ENCODE measurements around the gene KCNQ5. TPM values are rescaled to one million over a fixed set of nuclear protein-coding genes. Genes with fewer than 3 reads are reported as not detected.

Gene KCNQ5
- total RNA-seq, 1 donor from 2014 or later: 1.7 TPM

DNA sequence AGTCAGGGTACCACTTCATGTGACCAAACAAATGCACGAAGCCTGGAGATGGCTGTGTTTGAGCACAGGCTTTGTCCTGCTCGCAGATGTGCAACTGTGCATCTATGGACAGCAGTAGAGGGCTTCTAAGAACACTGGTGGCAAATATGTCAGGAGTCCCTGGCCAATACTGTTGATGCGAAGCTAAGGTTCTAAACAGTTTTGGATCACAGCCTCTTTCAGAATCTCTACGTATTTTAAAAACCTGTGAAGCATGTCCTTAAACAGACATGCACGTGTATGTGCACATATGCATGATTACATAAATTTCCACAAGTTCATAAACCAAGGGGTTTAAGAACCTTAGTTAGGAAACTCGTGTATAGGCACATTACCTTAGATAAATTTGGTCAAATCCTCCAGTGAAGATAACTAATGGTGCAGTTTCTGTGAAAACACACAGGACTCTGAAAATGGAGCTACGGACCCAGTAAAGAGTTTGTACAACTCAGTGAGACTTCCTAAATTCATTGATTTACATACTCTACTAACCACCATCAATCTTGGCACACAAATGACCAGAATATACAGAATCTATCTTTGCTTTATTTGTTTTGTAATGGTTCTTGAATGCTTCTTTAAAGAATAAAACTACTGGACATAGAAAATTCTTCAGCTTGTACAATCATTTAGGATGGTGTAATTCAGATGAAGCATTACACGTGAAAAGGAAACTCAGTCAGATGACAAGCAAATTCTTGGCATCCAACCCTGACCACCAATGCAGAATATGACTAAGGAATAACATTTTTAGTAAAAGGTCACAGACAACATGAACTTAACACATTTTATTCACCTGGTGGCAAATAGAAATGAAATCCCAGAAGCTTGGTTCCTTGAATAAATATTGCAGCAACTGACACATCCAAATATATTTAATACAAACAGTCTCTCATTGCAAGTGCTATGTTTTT lies 27.4 kb downstream of the KCNQ5 start:
- peak; percentile 66 for DNase-seq (ENCODE audit: low read depth)
- no peak overlapping the region for H3K4me3 ChIP-seq (ENCODE audit: low read depth, low read length)
- TF ChIP-seq, protein P1, sequence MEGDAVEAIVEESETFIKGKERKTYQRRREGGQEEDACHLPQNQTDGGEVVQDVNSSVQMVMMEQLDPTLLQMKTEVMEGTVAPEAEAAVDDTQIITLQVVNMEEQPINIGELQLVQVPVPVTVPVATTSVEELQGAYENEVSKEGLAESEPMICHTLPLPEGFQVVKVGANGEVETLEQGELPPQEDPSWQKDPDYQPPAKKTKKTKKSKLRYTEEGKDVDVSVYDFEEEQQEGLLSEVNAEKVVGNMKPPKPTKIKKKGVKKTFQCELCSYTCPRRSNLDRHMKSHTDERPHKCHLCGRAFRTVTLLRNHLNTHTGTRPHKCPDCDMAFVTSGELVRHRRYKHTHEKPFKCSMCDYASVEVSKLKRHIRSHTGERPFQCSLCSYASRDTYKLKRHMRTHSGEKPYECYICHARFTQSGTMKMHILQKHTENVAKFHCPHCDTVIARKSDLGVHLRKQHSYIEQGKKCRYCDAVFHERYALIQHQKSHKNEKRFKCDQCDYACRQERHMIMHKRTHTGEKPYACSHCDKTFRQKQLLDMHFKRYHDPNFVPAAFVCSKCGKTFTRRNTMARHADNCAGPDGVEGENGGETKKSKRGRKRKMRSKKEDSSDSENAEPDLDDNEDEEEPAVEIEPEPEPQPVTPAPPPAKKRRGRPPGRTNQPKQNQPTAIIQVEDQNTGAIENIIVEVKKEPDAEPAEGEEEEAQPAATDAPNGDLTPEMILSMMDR (conservative IDR thresholded peaks at IDR 0.05; ENCODE audit: low read depth, low read length): no peak

DNA sequence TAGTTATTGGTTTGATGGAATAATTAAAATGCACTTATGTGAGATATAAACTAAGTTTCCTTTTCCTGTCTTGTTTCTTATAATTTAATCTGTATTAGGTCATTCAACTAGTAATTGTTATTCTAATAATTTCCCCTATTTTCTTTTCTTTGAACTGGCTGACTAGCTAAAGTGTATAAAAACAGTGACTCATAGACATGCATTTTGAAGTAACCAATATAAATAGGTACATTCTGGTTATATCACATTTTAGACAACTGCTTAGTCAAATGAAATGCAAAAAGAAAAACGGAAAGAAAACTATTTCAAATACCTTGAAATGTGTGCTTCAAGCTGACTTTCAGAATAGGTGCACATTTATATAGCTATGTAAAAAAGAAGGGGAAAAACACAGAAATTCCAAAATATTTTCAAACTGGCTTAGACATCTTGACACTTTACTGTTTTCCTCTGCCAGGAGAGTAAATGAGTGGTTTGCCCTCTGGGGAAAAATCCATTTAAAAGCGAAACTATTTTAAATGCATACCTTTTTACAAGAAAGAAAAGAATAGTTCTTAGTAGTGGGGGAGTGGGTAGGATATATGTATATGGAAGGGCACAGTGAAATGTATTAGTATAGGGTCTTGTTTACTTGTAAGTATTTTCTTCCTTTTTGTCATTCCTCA lies 28.3 kb downstream of the KCNQ5 start:
- no peak overlapping the region for H3K4me3 ChIP-seq (ENCODE audit: low read depth, low read length)
- TF ChIP-seq, protein P1 (conservative IDR thresholded peaks at IDR 0.05; ENCODE audit: low read depth, low read length): no peak
- no peak for DNase-seq (ENCODE audit: low read depth)

DNA sequence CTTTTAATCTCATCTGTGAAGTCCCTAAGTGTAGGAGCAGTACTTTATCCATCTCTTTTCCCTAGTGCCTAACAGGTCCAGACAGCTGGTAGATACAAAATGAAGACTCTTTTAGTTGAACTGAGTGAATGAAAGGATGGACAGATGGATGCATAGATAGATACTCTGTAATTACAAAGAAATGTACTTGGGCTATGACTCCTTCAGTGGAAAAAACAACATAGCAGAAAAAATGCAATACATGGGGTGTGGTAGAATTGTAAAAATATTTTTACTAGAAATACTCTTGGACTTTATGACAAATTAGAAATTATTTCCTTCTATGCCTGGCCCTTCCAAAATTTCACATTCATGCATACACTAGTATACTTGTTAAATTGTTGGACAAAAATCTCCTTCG lies 29.3 kb downstream of the KCNQ5 start:
- no peak overlapping the region for H3K4me3 ChIP-seq (ENCODE audit: low read depth, low read length)
- DNase-seq (ENCODE audit: low read depth): no peak
- TF ChIP-seq, protein P1 (conservative IDR thresholded peaks at IDR 0.05; ENCODE audit: low read depth, low read length): no peak

DNA sequence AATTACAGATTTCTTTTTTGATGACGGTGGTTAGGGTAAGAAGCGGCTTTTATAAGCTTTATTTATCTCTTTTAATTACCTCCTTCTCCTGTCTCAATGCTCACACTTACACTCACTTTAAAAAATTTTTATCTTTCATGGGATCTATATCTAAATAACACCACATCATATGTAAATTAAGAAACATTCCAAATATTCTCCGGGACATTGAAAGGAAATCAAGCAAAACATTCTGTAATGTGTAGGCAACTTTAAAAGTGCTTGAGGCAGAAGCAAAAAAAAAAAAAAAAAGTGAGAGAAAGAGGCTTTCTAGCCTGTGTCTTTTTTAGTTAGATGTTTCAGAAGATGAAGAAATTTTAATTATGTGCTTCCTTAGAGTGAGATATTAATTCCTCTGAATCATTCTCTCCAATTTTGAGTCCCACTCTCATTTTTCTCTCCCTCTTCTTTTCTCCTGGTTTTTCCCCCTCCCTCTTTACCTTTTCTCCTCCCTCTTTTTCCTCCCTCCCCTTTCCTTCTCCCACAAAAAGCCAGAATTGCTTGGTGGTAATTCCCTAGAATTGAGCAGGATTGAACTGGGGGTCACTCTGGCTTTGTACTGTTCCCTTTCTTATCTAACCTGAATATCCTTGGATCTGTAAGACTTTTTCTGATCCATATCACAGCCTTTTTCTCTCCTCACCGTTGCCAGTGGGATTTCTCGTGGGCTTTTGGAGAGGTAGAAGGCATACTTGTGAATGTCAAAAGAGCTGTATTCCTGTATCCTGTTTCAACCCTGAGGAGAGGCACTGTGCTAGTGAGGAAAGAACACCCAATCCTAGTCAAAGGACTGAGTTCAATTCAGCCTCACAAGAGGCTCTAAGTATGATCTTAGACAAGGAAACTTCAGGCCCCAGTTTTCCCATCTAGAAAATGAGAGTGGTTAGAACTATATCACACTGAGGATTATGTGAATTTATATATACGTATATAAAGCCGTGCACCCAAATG lies 30.4 kb downstream of the KCNQ5 start:
- no peak for DNase-seq (ENCODE audit: low read depth)
- no peak overlapping the region for H3K4me3 ChIP-seq (ENCODE audit: low read depth, low read length)
- TF ChIP-seq, protein P1 (conservative IDR thresholded peaks at IDR 0.05; ENCODE audit: low read depth, low read length): no peak

DNA sequence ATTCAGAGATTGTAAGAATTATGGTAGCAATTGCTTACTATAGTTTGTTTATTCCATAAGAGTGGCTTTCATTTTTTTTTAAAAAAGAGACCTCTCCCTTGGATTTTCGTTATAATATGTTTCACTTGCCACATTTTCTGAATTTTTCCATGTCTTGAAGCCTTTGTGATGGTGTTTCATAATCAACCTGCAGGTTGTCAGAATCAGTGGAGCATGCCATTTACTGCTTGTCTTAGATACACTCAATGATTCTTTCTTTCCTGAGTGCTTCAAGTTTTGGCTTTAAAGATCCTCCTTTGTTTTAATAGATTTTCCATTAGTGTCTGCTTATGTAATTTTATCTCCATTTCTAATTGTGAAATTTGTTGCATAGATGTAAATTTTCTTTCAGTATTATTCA lies 31.2 kb downstream of the KCNQ5 start:
- no peak overlapping the region for H3K4me3 ChIP-seq (ENCODE audit: low read depth, low read length)
- TF ChIP-seq, protein P1 (conservative IDR thresholded peaks at IDR 0.05; ENCODE audit: low read depth, low read length): no peak
- no peak for DNase-seq (ENCODE audit: low read depth)

DNA sequence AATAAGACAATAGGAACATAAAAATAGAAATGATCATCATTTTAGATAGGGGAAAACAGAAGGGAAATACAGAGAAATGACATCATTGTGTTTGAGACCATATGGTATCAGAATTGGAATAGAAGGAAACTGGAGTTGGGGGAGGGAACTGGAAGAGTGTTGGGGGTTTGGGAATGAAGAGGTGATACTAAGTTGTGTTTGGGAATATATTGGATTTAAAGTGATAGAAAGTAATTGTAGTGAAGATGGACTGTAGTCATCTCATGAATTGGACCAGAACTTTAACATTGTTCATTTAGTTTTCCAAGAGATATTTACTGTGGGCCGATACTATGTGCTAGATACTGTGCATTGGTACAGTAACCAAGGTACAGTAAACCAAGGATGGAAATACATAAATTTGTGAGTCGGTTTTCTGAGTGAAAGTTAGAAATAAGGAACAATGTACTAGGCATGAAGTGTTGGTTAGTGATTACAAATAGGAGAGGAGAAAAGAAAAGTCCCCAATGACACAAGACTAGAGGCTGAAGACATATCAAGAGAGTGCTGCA lies 32.3 kb downstream of the KCNQ5 start:
- no peak overlapping the region for H3K4me3 ChIP-seq (ENCODE audit: low read depth, low read length)
- TF ChIP-seq, protein P1 (conservative IDR thresholded peaks at IDR 0.05; ENCODE audit: low read depth, low read length): no peak
- no peak for DNase-seq (ENCODE audit: low read depth)

Data from epithelial cell of proximal tubule (primary cell).